ENCODE measurements around the gene CNOT10.
A peak's percentile ranks its signal among the peaks of the same experiment; 100 is the strongest.
"Not testable (repeated sequence)": the region's sequence is repeated elsewhere in the genome, so short reads cannot be mapped to it uniquely, and the experiment has no call there.

Gene CNOT10

DNA sequence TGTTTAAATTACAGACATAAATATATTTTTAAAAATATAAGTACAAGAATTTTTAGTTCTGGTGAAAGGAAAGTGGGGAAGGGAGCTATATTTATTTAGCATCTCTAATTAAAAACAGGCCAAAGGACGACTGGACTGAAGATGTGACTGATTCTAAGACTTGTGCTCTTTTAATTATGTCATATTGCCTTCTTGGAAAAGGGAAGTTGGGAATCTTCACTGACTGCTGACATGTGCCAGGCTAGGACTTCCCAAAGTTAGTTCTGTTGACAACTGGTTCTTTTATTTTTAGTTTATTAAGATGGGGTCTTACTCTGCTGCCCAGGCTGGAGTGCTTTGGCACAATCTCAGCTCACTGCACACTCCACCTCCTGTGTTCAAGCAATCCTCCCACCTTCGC is 13.5 kb downstream of the CNOT10 start:
- DNase-seq, result no peak

DNA sequence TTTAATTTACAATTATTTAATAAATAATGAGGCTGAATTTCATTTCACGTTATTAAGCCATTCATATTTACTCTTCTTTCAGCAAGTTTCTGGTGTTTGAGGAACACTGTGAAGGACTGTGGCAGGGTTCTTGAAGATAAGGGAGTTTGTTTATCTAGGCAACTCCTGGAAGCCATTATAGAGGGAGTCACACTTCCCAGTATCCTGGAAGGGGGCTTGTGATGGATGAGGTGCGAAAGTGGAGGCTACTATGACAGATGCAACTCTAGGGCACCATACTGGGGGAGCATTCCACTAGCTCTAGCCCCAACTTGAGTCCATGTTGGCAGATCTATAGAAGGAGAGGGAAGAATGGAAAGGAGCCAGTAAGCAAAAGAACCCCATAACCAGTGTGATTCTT is 14.4 kb downstream of the CNOT10 start:
- DNase-seq, result no peak

DNA sequence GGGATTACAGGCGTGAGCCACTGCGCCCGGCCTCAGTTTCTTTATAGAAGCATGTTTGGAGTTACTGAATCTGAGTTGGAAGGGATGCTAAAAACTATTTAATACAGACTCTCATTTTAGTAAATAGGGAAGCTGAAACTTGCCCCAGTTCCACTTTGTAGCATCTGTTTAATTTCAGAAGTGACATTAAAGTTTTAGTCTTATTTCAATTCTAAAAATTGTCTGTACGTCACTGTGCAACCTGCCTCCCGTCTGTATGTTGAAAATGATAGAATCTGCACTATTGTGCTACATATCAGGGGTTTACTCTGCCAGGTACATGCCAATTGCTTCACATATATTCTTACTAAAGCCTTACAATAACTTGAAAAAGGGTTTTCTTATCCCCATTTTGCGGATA is 15.3 kb downstream of the CNOT10 start:
- no peak for DNase-seq

DNA sequence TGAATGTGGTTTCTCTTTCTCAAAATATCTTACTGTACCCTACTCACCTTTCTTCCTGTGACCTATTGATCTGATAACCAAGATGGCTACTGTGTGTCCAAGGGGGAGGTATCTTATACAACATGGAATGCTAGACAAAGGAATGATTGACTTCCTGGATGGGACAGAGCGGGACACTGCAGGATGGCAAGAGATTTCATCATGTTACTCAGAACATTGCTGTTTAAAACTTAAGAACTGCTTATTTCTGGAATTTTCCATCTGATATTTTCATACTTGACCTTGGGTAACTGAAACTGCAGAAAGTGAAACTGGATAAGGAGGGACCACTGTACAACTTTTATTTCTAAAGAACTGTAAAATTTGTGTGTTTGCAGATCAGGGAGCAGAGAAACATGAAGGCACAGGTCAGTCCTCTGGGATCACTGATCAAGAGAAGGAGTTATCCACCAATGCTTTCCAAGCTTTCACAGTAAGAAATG is 18.5 kb downstream of the CNOT10 start:
- no peak for DNase-seq

DNA sequence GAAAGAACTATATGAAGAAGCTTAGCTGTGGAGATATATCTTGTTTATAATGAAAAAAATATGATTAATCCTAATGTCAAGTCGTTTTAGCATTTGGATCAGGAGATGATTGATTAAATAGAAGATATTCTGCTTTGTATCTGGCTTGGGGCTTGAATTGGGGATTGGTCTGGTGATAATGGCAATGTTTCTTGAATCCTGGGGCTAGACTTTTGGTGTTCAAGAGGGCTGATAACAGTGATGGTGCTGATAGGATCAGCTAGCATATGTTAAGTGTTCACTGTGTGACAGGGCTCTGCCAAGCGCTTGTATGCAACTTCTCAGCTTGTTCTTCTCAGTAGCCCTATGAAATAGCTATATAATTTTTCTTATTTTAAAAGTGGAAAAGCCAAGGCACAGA is 20.2 kb downstream of the CNOT10 start:
- DNase-seq, result no peak

DNA sequence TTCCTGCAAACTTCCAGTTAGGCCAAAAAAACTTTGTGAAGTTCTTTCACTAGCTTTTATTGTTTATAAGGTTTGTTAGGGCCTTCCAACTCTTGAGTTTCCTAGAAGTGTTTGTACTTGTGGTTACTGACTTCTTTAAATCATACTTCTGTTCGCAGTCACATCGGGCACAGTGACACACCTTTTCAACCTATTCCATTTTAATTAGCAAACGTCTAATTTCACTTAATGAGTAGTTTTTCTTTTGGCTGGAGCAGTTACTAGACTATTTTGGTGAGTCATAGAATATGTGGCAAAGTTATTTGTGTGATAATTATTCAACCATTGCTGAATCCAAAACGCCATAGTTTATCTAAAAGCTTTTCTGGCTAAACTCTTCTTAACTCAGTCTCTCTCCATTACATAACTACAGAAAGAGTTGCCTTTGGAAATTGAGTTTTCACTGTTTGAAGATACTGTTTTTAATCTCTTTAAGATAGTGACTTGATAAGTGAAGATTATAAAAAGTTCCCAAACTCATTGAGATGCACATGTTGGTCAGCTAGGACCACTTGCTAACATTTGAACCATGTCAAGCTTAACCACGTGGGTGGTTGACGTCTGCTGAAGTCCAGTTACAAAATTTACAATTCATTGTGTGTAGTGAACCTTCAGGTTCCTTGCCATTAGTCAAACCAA is 21.5 kb downstream of the CNOT10 start:
- DNase-seq, result no peak

DNA sequence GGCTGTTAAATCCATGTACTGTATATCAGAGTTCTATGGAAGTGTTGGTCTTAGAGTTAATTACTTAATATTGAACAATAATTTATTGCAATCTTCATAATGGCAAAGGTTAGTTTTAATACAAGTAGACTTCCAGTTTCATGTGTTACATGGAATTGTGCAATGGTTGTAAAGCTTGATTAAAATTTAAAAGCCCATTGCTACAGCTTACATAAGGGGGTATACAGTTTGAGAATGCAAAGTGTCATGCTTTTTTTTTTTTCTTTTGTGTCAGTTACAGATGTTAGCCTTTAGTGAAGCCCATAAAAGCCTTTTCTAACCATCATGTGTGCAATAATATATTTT is 22.0 kb downstream of the CNOT10 start:
- DNase-seq, result no peak

DNA sequence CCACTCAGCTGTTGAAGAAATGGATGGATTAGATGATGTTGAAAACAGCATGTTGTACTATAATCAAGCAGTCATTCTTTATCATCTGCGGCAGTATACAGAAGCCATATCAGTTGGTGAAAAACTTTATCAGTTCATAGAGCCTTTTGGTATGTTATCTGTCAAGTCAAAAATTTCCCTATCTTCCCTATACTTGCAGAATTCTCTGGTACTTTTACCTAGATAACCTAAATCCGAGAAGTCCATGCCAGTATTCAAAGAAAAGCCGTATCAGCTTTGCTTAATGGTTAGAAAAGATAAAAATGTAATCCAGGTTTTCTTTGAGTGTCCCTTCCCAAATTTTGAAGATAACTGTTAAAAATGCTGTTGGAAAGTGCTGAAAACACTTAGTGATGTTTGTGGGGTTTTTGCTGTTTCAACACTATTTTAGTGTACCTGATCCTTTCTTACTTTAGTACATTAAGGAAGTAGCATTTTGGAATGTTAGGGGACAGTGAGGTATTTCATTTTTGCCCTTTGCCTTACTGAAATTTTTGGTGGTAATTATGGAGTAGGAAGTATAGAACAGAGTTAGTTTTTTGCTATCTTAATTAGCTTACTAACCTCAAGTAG is 23.8 kb downstream of the CNOT10 start:
- DNase-seq, result no peak

DNA sequence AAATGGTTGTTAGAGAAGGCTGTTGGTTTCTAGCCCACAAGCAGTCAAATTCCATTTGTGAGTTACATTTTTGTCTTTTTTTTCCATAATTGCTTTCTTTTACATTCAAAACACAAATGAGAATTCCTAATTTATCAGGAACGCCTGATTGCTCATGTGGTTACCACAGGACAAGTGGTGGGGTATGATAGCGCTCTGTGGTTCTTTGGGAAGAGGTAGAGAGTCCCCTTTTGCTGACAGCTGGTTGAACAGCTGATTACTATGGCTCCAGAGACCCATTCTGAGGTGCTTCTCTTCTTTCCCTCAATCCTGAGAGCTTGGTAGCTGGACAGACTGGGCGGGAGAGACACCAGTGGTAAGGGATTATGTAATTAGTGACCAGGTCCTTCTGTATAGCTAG is 24.4 kb downstream of the CNOT10 start:
- DNase-seq, result no peak

DNA sequence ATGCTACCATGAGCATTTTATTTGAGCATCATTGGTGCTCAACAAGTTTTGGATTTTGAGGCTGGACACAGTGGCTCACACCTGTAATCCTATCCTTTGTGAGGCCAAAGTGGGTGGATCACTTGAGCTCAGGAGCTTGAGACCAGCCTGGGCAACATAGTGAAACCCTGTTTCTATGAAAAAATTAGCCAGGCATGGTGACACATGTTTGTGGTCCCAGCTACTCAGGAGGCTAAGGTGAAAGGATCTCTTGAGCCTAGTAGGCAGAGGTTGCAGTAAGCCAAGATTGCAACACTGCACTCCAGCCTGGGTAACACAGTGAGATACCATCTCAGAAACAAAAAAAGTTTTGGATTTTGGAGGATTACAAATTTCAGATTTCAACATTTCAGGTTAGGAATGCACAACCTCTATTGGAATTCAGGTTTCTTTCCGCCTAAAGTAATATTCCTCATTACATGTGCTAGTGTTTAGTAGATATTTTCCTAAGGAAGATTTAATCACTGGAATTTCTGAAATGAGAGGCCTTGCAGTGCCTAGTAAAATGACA is 27.6 kb downstream of the CNOT10 start:
- no peak for DNase-seq

DNA sequence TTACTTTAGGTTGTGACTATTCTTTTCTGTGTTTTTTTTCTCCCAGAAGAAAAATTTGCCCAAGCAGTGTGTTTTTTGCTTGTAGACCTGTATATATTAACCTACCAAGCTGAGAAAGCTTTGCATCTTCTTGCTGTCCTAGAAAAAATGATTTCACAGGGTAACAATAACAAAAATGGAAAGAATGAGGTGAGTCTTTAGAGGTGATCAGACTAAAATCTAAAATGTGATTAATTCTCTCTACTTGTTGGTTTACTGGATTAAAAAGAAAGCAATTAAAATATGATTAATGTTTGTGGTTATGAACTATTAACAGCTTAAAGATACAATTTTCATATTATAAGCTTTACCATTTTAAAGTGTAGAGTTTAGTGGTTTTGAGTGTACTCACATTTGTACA is 28.2 kb downstream of the CNOT10 start:
- no peak for DNase-seq

DNA sequence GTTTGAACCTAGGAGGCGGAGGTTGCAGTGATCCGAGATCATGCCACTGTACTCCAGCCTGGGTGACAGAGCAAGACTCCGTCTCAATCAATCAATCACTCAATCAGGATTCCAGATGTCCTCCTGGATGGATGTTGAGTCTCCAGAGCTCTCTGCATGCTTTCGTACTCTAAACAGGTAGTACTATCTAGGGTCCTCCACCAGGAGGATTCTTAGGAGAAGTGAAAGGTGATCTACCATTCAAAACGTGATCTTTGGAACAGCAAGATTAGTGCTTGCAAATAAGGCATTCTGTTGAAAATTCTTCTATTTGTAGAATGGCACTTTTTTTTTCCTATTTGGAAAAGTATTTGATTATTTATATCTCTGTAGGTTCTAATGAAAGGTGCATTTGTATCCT is 34.3 kb downstream of the CNOT10 start:
- DNase-seq, result no peak

DNA sequence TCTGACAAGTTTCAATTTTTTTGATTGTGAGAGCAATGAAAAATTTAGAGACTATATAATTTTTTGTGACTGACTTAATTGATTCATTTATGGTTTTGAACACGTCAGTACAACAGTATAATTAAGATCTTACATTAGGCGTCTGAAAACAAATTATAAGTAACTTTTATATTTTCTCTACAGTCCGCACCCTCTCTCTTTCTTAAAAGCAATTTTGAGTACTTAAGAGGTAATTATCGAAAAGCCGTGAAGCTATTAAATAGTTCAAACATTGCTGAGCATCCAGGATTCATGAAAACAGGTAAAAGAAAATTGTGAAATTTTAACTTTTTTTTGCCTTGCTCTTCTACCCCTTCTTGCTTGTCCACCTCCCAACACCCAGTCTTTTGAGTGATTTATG is 34.9 kb downstream of the CNOT10 start:
- DNase-seq, result no peak

DNA sequence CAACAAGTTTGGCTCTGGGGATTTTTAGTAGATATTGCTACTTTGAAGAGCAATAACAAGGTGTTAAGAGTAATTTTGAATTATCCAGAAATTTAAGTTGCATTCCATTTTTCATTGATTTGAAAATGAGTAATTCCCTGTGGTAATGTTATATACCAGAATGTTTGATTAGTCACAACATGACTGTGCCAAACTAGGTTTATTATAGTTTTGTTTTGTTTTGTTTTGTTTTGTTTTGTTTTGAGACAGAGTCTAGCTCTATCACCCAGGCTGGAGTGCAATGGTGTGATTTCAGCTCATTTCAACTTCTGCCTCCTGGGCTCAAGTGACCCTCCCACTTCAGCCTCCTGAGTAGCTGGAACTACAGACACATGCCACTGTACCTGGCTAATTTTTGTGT is 40.7 kb downstream of the CNOT10 start:
- DNase-seq, result no peak

DNA sequence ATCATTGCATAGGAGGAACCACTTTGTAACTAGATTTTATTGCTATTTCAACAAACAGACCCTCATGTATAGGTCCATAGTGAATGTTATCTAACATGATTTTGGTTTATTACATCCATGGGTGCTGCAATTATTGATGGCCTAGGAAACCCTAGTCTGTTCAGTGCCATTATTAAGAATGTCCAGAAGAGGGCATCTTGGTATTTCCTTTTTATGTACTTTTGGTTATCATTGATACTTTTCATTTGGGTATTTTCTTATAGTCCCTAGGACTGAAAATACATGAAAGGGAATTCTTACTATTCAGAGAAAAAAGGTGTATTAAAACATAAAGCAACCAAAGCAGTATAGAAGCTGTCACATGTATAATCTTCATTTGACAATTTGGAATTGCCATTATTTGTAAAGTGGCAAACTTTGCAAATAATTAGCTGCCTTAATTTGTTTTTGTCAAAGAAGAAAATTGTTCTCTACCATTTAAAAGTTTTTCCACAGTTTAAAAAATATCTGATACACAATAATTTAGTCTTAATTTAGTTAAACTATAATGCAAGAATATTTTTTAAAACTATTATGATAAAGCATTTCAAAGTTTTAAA is 48.7 kb downstream of the CNOT10 start:
- peak in 1 of 2 experiments; percentile 0 for DNase-seq

DNA sequence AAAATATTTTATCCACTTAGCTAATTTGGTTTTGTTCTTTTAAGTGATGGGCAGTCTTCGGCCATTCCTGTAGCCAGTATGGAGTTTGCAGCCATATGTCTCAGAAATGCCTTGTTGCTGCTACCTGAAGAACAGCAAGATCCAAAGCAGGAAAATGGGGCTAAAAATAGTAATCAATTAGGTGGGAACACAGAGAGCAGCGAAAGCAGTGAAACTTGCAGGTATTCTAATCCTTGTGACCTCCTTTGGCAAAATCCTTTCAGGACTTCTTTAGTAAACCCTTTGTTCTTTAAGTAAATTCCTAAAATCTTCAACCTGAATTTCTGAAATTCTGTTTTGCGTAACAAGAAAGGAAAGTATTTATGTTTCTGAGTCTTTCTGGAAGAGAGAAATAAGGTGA is 49.8 kb downstream of the CNOT10 start:
- DNase-seq, result no peak

DNA sequence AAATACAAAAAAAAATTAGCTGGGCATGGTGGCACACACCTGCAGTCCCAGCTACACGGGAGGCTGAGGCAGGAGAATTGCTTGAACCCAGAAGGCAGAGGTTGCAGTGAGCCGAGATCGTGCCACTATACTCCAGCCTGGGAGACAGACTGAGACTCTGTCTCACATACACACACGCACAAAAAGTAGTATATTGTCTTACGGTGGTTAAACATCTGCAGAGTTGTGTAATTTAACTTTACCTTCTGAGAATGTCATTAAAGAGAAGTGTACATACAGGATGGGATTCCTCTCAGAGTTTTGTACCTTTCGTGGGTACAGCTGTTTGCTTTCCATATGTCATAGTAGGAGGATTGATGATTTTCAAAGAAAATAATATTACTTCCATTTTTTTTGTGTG is 58.5 kb downstream of the CNOT10 start:
- not testable (repeated sequence) for DNase-seq

DNA sequence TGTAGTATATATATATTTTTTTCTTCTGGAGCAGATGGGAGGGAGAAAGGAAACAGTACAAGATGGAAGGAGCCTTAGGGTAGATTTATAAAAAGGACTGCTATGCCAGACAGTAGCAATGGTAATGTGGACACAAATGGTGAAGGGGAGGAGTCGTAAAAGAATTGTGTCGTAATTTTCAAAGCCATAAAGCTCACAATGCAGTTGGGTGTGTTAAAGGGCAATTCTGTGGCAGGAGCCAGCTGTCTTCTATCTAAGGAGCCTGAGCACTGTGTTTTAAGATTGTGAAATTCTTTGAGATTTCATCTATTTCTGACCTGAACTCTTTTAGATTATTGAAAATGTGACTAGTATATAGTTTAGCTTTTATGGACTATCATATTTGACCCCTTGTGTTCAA is 58.9 kb downstream of the CNOT10 start:
- no peak for DNase-seq

DNA sequence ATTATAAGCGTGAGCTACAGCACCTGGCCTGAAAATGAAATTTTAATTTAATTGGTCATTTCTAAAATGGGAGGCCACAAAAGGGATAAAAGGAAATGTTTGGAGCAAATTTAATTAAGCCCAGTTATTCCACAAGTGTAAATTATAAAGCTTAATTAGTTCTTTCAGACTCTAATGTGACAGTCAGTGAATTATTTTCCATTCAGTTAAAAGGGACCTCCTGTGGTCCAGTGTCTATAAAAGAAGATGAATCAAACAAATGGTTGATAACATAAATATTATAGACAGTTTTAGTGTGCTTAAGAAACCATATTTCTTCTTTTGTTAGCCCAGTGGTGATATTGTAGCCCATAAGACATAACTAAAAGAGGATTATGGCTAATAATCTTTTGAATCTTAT is 66.4 kb downstream of the CNOT10 start:
- DNase-seq, result no peak

DNA sequence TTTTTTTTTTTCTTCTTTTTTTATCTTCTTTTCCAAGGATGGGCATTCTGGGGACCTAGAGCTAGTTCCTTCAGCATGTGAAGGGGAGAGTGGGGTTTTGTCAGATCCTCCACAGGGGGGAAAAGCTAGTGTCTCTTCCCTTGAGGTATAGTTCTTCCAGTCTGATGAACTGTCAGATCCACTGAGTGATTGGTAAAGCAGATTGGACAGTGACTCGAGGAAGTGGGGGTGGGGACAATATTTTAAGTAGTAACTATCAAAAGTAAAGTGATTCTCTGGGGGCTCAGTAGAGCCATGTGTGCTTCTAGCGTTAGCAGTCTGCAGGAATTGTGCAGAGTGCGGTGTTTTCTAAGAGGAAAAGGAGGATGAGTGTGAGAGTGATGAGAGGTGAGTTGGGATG is 70.8 kb downstream of the CNOT10 start:
- no peak for DNase-seq

DNA sequence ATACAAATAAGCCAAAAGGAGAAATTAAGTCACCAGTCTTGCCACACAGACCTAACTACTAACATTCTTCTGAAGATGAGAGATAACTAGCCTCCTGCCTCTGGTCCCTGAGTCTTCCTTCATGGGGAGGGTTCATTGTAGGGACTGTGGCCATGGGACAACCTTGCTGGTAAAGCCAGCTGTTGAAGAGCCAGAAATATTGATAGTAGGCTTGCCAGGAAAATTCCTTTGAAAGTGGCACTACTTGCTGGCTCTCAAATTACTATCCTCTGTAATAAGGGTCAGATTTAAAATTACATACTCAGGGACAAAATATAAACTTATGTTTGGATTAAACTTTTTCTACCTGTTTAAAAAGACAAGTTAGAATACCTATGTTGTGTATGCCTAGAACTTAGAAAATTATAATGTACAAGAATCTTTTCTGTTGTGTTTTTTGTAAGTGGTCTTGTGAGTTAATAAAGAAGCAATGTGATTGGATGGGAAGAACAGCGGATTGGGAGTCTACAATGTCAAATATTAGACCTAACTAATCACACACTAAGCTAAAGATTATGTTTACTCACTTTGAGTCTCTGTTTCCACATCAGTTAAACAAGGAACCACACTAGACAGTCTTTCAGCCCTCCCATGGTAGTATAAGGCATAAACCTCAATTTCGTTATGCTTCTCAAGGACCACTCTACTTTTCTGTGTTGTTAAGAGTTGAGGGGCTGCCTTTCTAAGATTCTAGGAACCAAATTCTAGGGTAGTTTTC is 72.8 kb downstream of the CNOT10 start:
- no peak for DNase-seq

DNA sequence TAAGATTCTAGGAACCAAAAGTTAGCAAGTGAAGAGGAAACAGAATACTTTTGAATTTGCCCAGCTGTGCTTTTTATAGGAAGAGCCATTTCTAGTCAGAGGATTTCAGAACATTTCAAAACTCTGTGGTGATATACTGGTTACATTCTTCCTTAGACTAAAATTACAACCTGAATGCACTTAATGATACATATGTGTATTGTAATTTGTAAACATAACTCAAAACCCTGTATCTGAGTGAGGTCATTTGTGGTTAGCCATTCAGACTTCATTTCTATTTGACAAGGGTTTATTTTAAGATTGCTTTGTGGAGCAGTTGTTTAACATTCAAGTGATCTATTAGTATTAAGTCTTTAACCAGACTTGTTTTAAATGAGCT is 73.4 kb downstream of the CNOT10 start:
- no peak for DNase-seq

DNA sequence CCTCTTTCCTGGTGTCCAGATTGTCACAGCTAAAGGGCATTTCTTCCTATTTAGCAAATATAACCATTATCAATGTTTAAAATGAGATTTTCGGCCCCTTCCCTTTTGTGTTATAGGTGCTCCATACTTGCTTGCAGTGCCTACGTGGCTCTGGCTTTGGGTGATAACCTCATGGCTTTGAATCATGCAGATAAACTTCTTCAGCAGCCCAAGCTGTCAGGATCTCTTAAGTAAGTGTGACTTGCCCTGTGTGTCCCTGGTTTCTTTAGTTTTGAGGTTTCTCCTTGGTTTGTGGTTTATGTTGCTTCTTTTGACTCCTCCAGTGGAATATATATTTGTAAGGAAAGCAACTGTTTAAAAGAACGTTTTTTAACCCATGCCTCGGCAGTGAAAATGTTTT is 74.4 kb downstream of the CNOT10 start:
- no peak for DNase-seq

DNA sequence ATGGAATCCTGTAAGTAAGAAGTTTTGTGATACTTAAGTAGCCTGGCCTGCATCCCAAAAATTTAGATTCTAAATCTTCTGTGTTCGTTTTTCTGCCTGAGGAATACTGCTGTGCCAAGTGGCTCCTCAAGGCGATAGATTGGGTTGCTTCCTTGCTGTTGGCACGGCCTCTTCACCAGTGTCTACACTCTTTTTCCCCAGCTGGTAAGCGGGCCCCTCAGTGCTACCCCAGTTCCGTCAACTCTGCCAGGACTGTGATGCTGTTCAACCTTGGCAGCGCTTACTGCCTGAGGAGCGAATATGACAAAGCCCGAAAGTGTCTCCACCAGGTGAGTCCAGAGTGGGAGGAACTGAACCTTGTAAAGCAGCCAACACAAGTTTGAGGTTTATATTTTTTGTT is 79.5 kb downstream of the CNOT10 start:
- DNase-seq, result no peak

Data from NCI-H446 (cell line).